ENCODE measurements around the gene VAPA. TPM values are rescaled to one million over a fixed set of nuclear protein-coding genes. Genes with fewer than 3 reads are reported as not detected.
A peak's percentile ranks its signal among the peaks of the same experiment; 100 is the strongest.

Gene VAPA
- total RNA-seq, 2 experiments from 2014 or later = 139 to 176 TPM

- H3K9me3 ChIP-seq (ENCODE audit: low read length) = 0 out of 2 replicates have a peak, but pooled peaks cover 3% of the 10 kb centered on the region
- peaks cover 47% of the 10 kb centered on the region for H3K4me1 ChIP-seq (ENCODE audit: insufficient read depth, low read length, poor library complexity, severe bottlenecking)
- ChIA-PET POLR2A (interaction anchor here (0.8 to 2.4 kb wide), 5 partner anchors 12 to 30 kb away, joined by 3 to 11 read pairs (median 3); partner anchors contain the start of gene VAPA), CTCF (ENCODE audit: unreplicated experiment) (interaction anchor here (0.5 to 0.6 kb wide), 2 partner anchors 14 to 791 kb away, joined by 3 read pairs; partner anchors contain the start of genes ANKRD12 and VAPA)
- peaks cover 15% of the 10 kb centered on the region for H3K36me3 ChIP-seq (ENCODE audit: insufficient read depth, low read length)
- H4K20me1 ChIP-seq (ENCODE audit: insufficient read depth, low read length) = peaks cover 75% of the 10 kb centered on the region
- no peak for TF ChIP-seq EZH2phosphoT487 (IDR thresholded peaks at IDR 0.05; ENCODE audit: borderline replicate concordance, low read depth, low read length)
- TF ChIP-seq CTCF (conservative IDR thresholded peaks at IDR 0.05; ENCODE audit: low read length) = no peak
- DNase-seq (ENCODE audit: low spot score) = no peak
- H2AFZ ChIP-seq (ENCODE audit: low read length) = no peak overlapping the region
- BruUV-seq (replicated peaks) = no TSS peak
- no peak overlapping the region for H3K27ac ChIP-seq (ENCODE audit: low read depth, low read length, poor library complexity, severe bottlenecking)
- H3K4me3 ChIP-seq (ENCODE audit: low read depth, low read length, poor library complexity, severe bottlenecking) = peak overlapping the region; percentile 12
- H3K79me2 ChIP-seq (ENCODE audit: insufficient read depth, low read depth, low read length) = peaks cover 100% of the 10 kb centered on the region
- H3K9me2 ChIP-seq (ENCODE audit: insufficient read depth, low read length) = no peaks in the 10 kb centered on the region
- intact Hi-C loops (cut with micrococcal nuclease; ENCODE audit: unreplicated experiment) = no loop called here
- peak overlapping the region; percentile 51 for H3K4me2 ChIP-seq (ENCODE audit: low read length)
Measured at GRCh38 chr18:9927392-9928063, 13.7 kb downstream of the VAPA start.

- no TSS peak for BruUV-seq (replicated peaks)
- Histone ChIP-seq H4K20me1 (ENCODE audit: insufficient read depth, low read length) (peaks cover 71% of the 10 kb centered on the region), H3K4me3 (ENCODE audit: low read depth, low read length, poor library complexity, severe bottlenecking) (no peak overlapping the region), H3K4me1 (ENCODE audit: insufficient read depth, low read length, poor library complexity, severe bottlenecking) (peaks cover 35% of the 10 kb centered on the region), H3K36me3 (ENCODE audit: insufficient read depth, low read length) (peaks cover 27% of the 10 kb centered on the region), H3K9me3 (ENCODE audit: low read length) (0 out of 2 replicates have a peak, but pooled peaks cover 3% of the 10 kb centered on the region), H3K9me2 (ENCODE audit: insufficient read depth, low read length) (no peaks in the 10 kb centered on the region), H3K4me2 (ENCODE audit: low read length) (no peak overlapping the region), H2AFZ (ENCODE audit: low read length) (no peak overlapping the region), H3K79me2 (ENCODE audit: insufficient read depth, low read depth, low read length) (peaks cover 100% of the 10 kb centered on the region), H3K27ac (ENCODE audit: low read depth, low read length, poor library complexity, severe bottlenecking) (no peak overlapping the region)
- ChIA-PET CTCF (ENCODE audit: unreplicated experiment) (no interaction called here), POLR2A (interaction anchor here (0.6 kb wide), 1 partner anchor 792 kb away, joined by 3 read pairs; no protein-coding TSS in a partner anchor)
- intact Hi-C loops (cut with micrococcal nuclease; ENCODE audit: unreplicated experiment) = no loop called here
- no peak for DNase-seq (ENCODE audit: low spot score)
- TF ChIP-seq CTCF (conservative IDR thresholded peaks at IDR 0.05; ENCODE audit: low read length) (no peak), EZH2phosphoT487 (IDR thresholded peaks at IDR 0.05; ENCODE audit: borderline replicate concordance, low read depth, low read length) (no peak)
Measured at GRCh38 chr18:9928646-9929259, 14.9 kb downstream of the VAPA start.
